ENCODE measurements around the gene CD40LG. TPM values are rescaled to one million over a fixed set of nuclear protein-coding genes. Genes with fewer than 3 reads are reported as not detected.

CD40LG gene
- total RNA-seq, 1 donor from 2014 or later = not detected

DNA sequence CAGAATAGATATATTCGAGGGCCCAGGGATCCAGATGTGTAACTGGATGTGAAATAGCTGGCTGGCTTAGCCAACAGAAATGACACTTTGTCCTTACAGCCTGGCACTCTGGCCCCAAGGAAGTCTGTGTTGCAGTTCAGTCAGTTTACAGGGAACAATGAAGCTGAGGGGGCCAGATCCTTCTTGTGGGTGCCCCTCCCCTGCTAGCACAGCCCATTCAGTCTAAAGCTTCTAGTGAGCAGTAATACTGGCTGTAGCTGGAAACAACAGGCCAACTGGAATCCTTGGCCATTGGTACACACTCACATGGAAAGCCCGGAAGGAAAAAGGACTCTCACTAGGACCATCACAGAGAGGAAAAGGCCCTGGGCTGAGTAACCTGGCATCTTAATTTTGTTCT, 22.7 kb upstream of the CD40LG start:
- H3K27me3 Mint-ChIP-seq = no peaks in the 10 kb centered on the region
- no peaks in the 10 kb centered on the region for H3K4me1 Mint-ChIP-seq
- H3K4me3 Mint-ChIP-seq = no peak overlapping the region
- ATAC-seq (ENCODE audit: low read depth) (no peak), DNase-seq (no peak)
- intact Hi-C loops (cut with micrococcal nuclease) = no loop called here
- no peaks in the 10 kb centered on the region for H3K36me3 Mint-ChIP-seq (ENCODE audit: low read depth)
- ChIA-PET POLR2A (no interaction called here), CTCF (no interaction called here)
- H3K27ac Mint-ChIP-seq = no peak overlapping the region
- TF ChIP-seq, protein P1, sequence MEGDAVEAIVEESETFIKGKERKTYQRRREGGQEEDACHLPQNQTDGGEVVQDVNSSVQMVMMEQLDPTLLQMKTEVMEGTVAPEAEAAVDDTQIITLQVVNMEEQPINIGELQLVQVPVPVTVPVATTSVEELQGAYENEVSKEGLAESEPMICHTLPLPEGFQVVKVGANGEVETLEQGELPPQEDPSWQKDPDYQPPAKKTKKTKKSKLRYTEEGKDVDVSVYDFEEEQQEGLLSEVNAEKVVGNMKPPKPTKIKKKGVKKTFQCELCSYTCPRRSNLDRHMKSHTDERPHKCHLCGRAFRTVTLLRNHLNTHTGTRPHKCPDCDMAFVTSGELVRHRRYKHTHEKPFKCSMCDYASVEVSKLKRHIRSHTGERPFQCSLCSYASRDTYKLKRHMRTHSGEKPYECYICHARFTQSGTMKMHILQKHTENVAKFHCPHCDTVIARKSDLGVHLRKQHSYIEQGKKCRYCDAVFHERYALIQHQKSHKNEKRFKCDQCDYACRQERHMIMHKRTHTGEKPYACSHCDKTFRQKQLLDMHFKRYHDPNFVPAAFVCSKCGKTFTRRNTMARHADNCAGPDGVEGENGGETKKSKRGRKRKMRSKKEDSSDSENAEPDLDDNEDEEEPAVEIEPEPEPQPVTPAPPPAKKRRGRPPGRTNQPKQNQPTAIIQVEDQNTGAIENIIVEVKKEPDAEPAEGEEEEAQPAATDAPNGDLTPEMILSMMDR (IDR thresholded peaks at IDR 0.05) = no peak
- no peaks in the 10 kb centered on the region for H3K9me3 Mint-ChIP-seq

DNA sequence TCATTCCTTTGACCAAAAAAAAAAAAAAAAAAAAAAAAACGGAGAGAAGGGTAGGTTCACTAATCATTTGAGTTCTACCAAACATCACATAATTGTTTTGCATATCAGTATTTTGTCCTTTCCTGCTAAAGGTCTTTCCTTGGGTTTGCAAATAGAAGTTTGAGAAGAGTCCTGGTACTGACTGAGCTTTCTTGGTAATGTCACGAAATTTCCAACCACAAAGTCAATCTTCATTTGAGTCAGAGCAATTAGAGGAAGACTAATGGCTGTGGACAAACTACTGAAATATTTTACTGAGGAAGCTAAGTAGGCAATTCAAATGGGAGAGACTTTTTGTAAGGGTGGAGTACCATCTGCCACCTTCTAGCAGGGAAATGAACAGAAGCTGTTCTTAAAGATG, 21.7 kb upstream of the CD40LG start:
- Mint-ChIP-seq H3K27me3 (no peaks in the 10 kb centered on the region), H3K27ac (no peak overlapping the region), H3K36me3 (ENCODE audit: low read depth) (no peaks in the 10 kb centered on the region), H3K4me3 (no peak overlapping the region), H3K4me1 (no peaks in the 10 kb centered on the region), H3K9me3 (no peaks in the 10 kb centered on the region)
- POLR2A ChIA-PET = no interaction called here
- intact Hi-C loops (cut with micrococcal nuclease) = no loop called here
- TF ChIP-seq, protein P1 (IDR thresholded peaks at IDR 0.05) = no peak
- no peak for ATAC-seq (ENCODE audit: low read depth)
- CTCF ChIA-PET = interaction anchor here (1.0 kb wide), 1 partner anchor 21 kb away, joined by 3 read pairs; no protein-coding TSS in a partner anchor
- no peak for DNase-seq

DNA sequence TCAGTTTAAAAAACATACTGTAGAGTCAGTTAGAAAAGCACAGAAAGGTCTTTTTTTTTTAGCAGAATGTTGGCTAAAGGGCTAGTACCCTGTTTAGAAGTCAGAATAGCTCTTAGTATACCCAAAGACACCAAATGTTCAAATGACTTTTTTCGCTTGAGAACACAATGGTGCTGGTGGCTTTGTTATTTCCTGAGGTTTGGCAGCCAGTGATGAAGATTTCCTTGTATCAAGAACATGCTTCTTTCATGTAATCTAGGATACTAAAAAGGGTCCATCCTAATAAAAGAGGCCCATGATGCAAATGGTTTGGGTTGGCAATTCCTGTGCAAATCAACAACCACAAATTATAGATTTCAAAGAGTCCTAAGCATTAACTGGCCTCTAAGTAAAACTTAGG, 21.1 kb upstream of the CD40LG start:
- CTCF ChIA-PET = interaction anchor here (1.0 kb wide), 1 partner anchor 21 kb away, joined by 3 read pairs; no protein-coding TSS in a partner anchor
- POLR2A ChIA-PET = no interaction called here
- ATAC-seq (ENCODE audit: low read depth) (no peak), DNase-seq (no peak)
- Mint-ChIP-seq H3K4me3 (no peak overlapping the region), H3K9me3 (no peaks in the 10 kb centered on the region), H3K27me3 (no peaks in the 10 kb centered on the region), H3K27ac (no peak overlapping the region), H3K36me3 (ENCODE audit: low read depth) (no peaks in the 10 kb centered on the region), H3K4me1 (no peaks in the 10 kb centered on the region)
- TF ChIP-seq, protein P1 (IDR thresholded peaks at IDR 0.05) = no peak
- intact Hi-C loops (cut with micrococcal nuclease) = no loop called here

DNA sequence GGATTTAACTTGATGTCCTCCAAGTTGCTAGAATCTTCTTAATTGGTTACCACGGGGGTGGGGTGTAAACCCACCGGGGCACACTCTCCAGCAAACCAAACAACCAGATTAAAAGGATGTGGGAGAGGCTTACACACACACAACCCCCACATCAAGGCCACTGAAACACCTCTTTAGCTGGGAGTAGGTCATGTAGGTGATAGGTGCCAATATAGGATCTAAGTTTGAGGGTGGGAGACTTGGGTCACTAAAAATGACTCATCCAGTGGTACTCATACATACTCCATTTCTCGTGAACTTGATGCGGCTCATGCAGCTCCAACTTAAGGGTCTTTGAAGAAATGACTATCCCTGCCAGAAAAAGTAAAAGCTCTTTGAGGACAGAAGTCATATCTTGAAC, 20.5 kb upstream of the CD40LG start:
- ChIA-PET POLR2A (no interaction called here), CTCF (no interaction called here)
- TF ChIP-seq, protein P1 (IDR thresholded peaks at IDR 0.05) = no peak
- no peaks in the 10 kb centered on the region for H3K9me3 Mint-ChIP-seq
- H3K27me3 Mint-ChIP-seq = no peaks in the 10 kb centered on the region
- H3K27ac Mint-ChIP-seq = no peak overlapping the region
- H3K4me3 Mint-ChIP-seq = no peak overlapping the region
- ATAC-seq (ENCODE audit: low read depth) (no peak), DNase-seq (no peak)
- H3K4me1 Mint-ChIP-seq = no peaks in the 10 kb centered on the region
- no peaks in the 10 kb centered on the region for H3K36me3 Mint-ChIP-seq (ENCODE audit: low read depth)
- intact Hi-C loops (cut with micrococcal nuclease) = no loop called here

DNA sequence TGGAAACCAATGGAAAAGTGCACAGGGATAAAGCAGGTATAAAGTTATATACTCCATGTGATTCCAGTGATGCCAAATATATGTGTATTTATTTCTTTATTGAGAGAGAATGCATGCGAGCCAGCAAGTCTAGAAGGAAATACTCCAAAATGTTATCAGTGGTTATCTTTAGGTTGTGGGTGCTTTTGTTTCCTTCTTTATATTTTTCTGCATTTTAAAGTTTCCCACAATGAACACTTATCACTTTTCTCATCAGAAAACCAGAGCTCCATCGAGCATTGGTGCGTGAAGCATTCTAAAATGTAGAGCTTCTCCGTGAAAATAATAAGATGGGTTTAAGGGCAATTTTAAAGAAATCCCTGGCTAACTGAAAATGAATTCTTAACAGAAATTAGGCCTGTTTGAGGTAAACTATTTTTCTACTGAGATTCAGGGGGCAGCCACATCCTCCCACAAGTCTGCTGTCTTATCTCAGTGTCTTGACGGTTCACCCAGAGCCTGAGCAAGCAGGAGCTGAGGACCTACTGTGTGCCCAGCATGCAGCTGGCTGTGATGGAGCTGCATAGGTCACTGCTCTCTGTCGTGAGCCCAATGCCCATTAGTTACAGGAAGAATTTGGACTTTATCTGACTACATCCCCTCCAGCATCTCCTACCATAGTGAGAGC, 18.7 kb upstream of the CD40LG start:
- intact Hi-C loops (cut with micrococcal nuclease) = no loop called here
- H3K9me3 Mint-ChIP-seq = no peaks in the 10 kb centered on the region
- TF ChIP-seq, protein P1 (IDR thresholded peaks at IDR 0.05) = no peak
- POLR2A ChIA-PET = no interaction called here
- no peak overlapping the region for H3K4me3 Mint-ChIP-seq
- ATAC-seq (ENCODE audit: low read depth) (no peak), DNase-seq (no peak)
- no peaks in the 10 kb centered on the region for H3K4me1 Mint-ChIP-seq
- no peaks in the 10 kb centered on the region for H3K27me3 Mint-ChIP-seq
- no peak overlapping the region for H3K27ac Mint-ChIP-seq
- H3K36me3 Mint-ChIP-seq (ENCODE audit: low read depth) = no peaks in the 10 kb centered on the region
- CTCF ChIA-PET = no interaction called here
